GM19438 (cell line): ENCODE data around the gene CELSR2.

Experiments used
- ATAC-seq: cut with Tn5 transposase; IDR thresholded peaks from one replicate; pipeline ENCODE4 v1.9.1; 2021; ENCODE audit warnings: low read depth; ENCODE audit not compliant: unreplicated experiment

CELSR2 gene

GRCh38 chr1:109229531-109230127, 19.7 kb upstream of the CELSR2 start:
- no peak for ATAC-seq

- no peak for ATAC-seq
These were observed 18.3 kb upstream of the CELSR2 start for GRCh38 chr1:109231066-109231465.

- ATAC-seq = no peak
These were observed 14.2 kb upstream of the CELSR2 start for GRCh38 chr1:109235137-109235536.

GRCh38 chr1:109237512-109237911, 11.8 kb upstream of the CELSR2 start:
- no peak for ATAC-seq

- no peak for ATAC-seq
These were observed 11.0 kb upstream of the CELSR2 start for GRCh38 chr1:109238382-109238781.

- ATAC-seq = no peak
These were observed 10.3 kb upstream of the CELSR2 start for GRCh38 chr1:109239047-109239408.

- peak; percentile 67 for ATAC-seq
These were observed 9.8 kb upstream of the CELSR2 start for GRCh38 chr1:109239409-109240068.

- no peak for ATAC-seq
These were observed 8.9 kb upstream of the CELSR2 start for GRCh38 chr1:109240158-109241152.

- ATAC-seq = no peak
These were observed 8.0 kb upstream of the CELSR2 start for GRCh38 chr1:109241344-109241743.

GRCh38 chr1:109241841-109242345, 7.4 kb upstream of the CELSR2 start:
- ATAC-seq = no peak

- no peak for ATAC-seq
These were observed 7.0 kb upstream of the CELSR2 start for GRCh38 chr1:109242387-109242786.

GRCh38 chr1:109243221-109243620, 6.1 kb upstream of the CELSR2 start:
- no peak for ATAC-seq

- no peak for ATAC-seq
These were observed 5.3 kb upstream of the CELSR2 start for GRCh38 chr1:109243860-109244552.

GRCh38 chr1:109246141-109246551, 3.2 kb upstream of the CELSR2 start:
- no peak for ATAC-seq

- ATAC-seq = no peak
These were observed 1.7 kb upstream of the CELSR2 start for GRCh38 chr1:109247401-109248365.

GRCh38 chr1:109248444-109248796, 919 bp upstream of the CELSR2 start:
- no peak for ATAC-seq

- ATAC-seq = peak; percentile 29
These were observed 489 bp downstream of the CELSR2 start for GRCh38 chr1:109249654-109250401.

- no peak for ATAC-seq
These were observed 1.3 kb downstream of the CELSR2 start for GRCh38 chr1:109250454-109251276.
